Measurements from ENCODE around the gene CSMD2.

CSMD2 gene

DNA sequence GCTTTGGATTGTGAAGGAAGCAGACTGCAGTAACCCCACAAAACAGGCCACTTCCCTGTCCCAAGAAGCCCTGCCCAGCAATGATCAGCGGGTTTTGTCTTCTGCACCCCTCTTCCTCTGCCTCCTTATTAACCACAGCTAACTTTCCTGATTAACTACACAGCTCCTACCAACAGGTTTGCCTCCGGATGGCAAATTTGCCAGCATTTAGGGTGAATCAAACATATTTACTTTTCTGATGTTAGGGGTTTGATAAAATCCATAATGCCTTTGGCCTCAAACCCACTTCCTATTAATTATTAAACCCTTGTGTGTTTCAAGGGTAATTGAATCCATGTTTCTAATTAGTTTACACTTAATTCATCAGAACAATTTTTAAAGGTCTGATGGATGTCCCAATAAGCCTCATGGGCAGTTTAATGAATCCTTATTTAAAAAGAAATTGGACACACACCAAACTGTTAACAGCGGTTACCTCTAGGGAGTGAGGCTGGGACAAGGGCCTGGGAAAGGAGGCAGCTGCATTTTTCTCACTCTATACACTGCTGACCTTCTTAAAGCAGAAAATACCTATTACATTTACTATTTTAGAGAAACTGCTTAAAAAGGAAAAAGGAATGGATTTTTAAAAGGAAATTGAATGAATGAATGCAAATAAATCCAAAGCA, 91.9 kb downstream of the CSMD2 start:
- Histone ChIP-seq H3K79me2 (ENCODE audit: low read length) (no peaks in the 10 kb centered on the region), H3K4me1 (ENCODE audit: low read length) (no peaks in the 10 kb centered on the region)
- TF ChIP-seq, protein P1, sequence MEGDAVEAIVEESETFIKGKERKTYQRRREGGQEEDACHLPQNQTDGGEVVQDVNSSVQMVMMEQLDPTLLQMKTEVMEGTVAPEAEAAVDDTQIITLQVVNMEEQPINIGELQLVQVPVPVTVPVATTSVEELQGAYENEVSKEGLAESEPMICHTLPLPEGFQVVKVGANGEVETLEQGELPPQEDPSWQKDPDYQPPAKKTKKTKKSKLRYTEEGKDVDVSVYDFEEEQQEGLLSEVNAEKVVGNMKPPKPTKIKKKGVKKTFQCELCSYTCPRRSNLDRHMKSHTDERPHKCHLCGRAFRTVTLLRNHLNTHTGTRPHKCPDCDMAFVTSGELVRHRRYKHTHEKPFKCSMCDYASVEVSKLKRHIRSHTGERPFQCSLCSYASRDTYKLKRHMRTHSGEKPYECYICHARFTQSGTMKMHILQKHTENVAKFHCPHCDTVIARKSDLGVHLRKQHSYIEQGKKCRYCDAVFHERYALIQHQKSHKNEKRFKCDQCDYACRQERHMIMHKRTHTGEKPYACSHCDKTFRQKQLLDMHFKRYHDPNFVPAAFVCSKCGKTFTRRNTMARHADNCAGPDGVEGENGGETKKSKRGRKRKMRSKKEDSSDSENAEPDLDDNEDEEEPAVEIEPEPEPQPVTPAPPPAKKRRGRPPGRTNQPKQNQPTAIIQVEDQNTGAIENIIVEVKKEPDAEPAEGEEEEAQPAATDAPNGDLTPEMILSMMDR (IDR thresholded peaks at IDR 0.05; ENCODE audit: low read depth, low read length), result no peak
- no peak for TF ChIP-seq EZH2phosphoT487 (IDR thresholded peaks at IDR 0.05; ENCODE audit: low read depth)

DNA sequence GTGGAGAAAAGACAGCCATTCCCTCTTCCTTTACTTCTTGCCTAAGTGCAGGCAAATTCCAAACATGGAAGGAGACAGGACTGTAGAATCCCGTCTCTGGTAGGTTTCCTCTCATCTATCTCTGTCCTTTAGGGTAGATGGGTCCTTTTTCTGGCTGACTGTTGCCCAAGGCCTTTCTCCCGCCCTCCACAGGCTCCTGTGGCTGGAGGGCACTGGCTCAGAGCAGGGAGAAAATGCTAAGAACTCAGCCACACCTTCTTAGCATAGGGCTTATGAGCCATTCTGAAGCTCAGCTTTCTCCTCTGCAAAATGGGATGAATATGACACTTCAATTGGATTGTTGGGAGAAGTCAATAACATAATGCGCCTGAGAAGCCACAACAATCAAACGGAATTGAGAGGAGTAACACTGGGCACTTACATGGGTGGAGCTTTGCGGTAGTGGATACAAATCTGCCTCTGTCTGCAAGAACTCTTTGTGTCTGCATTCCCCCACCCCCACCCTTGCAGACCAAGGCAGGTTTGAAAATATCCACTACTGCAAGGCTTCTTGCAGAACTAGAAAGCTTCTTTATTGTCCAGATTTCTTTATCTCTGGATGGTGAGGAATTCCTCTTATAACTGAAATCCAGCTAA, 94.7 kb downstream of the CSMD2 start:
- H3K36me3 ChIP-seq (replicated peaks; ENCODE audit: low read depth, low read length), result no peaks in the 10 kb centered on the region
- H3K4me1 ChIP-seq (ENCODE audit: low read length), result no peaks in the 10 kb centered on the region
- 0 out of 2 replicates have a peak, but pooled peaks cover 3% of the 10 kb centered on the region for H3K27me3 ChIP-seq (ENCODE audit: low read depth, low read length)
- no peak overlapping the region for H3K9ac ChIP-seq (ENCODE audit: low read length)
- no peak overlapping the region for H3K27ac ChIP-seq (ENCODE audit: low read length)
- no peak overlapping the region for H3K4me3 ChIP-seq (ENCODE audit: low read length)
- no peak for TF ChIP-seq EZH2phosphoT487 (IDR thresholded peaks at IDR 0.05; ENCODE audit: low read depth)
- TF ChIP-seq, protein P1 (IDR thresholded peaks at IDR 0.05; ENCODE audit: low read depth, low read length), result no peak
- H3K79me2 ChIP-seq (ENCODE audit: low read length), result no peaks in the 10 kb centered on the region
- H3K9me3 ChIP-seq (ENCODE audit: insufficient read depth, low read length), result no peaks in the 10 kb centered on the region
- H3K4me2 ChIP-seq (ENCODE audit: low read length), result no peak overlapping the region
- H2AFZ ChIP-seq (ENCODE audit: low read depth, low read length), result no peak overlapping the region
- H4K20me1 ChIP-seq (ENCODE audit: insufficient read depth, low read length), result no peaks in the 10 kb centered on the region

More for the DNA sequence above, 91.9 kb downstream of the CSMD2 start:
- no peak overlapping the region for H3K4me3 ChIP-seq (ENCODE audit: low read length)
- H3K27ac ChIP-seq (ENCODE audit: low read length), result no peak overlapping the region
- H4K20me1 ChIP-seq (ENCODE audit: insufficient read depth, low read length), result no peaks in the 10 kb centered on the region
- H3K4me2 ChIP-seq (ENCODE audit: low read length), result no peak overlapping the region
- 0 out of 2 replicates have a peak, but pooled peaks cover 6% of the 10 kb centered on the region for H3K27me3 ChIP-seq (ENCODE audit: low read depth, low read length)
- no peak overlapping the region for H3K9ac ChIP-seq (ENCODE audit: low read length)
- H3K9me3 ChIP-seq (ENCODE audit: insufficient read depth, low read length), result no peaks in the 10 kb centered on the region
- H2AFZ ChIP-seq (ENCODE audit: low read depth, low read length), result no peak overlapping the region
- no peaks in the 10 kb centered on the region for H3K36me3 ChIP-seq (replicated peaks; ENCODE audit: low read depth, low read length)

DNA sequence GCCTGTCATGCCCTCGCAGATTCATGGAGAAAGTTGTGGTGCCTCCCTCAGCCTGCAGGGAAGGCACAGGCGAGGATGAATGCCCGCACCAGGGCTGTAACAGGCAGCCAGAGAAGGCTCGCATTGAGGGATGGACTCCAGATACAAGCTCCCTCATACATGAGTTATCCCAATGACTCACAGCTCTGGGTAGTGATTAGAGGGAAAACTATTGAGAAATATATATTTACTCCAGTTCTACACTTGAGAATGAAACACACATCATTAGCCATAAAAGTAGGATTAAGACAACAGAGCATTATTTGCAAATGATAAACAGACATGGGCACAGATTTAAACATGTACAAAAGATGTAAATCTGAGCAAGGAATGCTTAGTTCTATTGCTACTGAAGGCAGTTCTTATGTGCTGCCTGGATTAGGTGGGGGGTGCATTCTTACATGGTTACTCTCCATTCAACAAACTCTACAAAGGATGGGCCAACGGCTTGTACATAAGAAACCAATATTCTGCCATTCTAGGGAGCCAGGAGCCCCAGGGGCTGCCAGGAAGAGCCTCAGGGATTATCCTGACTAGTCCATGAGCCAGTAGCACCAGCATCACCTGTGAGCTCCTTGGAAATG, 97.9 kb downstream of the CSMD2 start:
- Histone ChIP-seq H2AFZ (ENCODE audit: low read depth, low read length) (no peak overlapping the region), H3K9ac (ENCODE audit: low read length) (no peak overlapping the region), H3K27me3 (ENCODE audit: low read depth, low read length) (no peaks in the 10 kb centered on the region), H3K4me3 (ENCODE audit: low read length) (no peak overlapping the region), H3K36me3 (replicated peaks; ENCODE audit: low read depth, low read length) (no peaks in the 10 kb centered on the region), H3K27ac (ENCODE audit: low read length) (no peak overlapping the region), H3K9me3 (ENCODE audit: insufficient read depth, low read length) (no peaks in the 10 kb centered on the region), H3K4me1 (ENCODE audit: low read length) (no peaks in the 10 kb centered on the region), H3K4me2 (ENCODE audit: low read length) (no peak overlapping the region), H3K79me2 (ENCODE audit: low read length) (no peaks in the 10 kb centered on the region), H4K20me1 (ENCODE audit: insufficient read depth, low read length) (no peaks in the 10 kb centered on the region)
- TF ChIP-seq EZH2phosphoT487 (IDR thresholded peaks at IDR 0.05; ENCODE audit: low read depth), result no peak
- TF ChIP-seq, protein P1 (IDR thresholded peaks at IDR 0.05; ENCODE audit: low read depth, low read length), result no peak

DNA sequence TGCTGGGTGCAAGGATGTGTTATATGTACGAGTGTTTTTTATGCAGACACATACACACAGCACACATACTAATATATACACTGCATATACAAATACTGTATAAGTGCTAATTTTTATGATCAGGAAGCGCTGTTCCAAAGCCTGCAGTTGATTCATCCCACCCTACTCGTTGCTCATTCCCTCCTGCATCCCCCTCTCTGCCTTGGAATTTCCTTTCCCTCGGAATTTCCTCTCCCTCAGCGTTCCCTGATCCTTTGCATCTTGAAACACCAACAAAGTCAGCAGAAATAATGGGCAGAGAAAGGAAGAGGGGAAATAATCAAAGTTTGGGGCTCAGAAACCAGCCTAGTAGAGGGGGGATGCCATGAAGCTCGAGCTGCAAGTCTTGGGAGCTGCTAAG, 98.9 kb downstream of the CSMD2 start:
- H3K79me2 ChIP-seq (ENCODE audit: low read length), result no peaks in the 10 kb centered on the region
- H3K4me1 ChIP-seq (ENCODE audit: low read length), result no peaks in the 10 kb centered on the region
- H3K27me3 ChIP-seq (ENCODE audit: low read depth, low read length), result no peaks in the 10 kb centered on the region
- H3K36me3 ChIP-seq (replicated peaks; ENCODE audit: low read depth, low read length), result no peaks in the 10 kb centered on the region
- no peak overlapping the region for H3K27ac ChIP-seq (ENCODE audit: low read length)
- H4K20me1 ChIP-seq (ENCODE audit: insufficient read depth, low read length), result no peaks in the 10 kb centered on the region
- no peaks in the 10 kb centered on the region for H3K9me3 ChIP-seq (ENCODE audit: insufficient read depth, low read length)
- no peak overlapping the region for H3K4me3 ChIP-seq (ENCODE audit: low read length)
- no peak overlapping the region for H2AFZ ChIP-seq (ENCODE audit: low read depth, low read length)
- H3K4me2 ChIP-seq (ENCODE audit: low read length), result no peak overlapping the region
- H3K9ac ChIP-seq (ENCODE audit: low read length), result no peak overlapping the region
- TF ChIP-seq, protein P1 (IDR thresholded peaks at IDR 0.05; ENCODE audit: low read depth, low read length), result no peak
- TF ChIP-seq EZH2phosphoT487 (IDR thresholded peaks at IDR 0.05; ENCODE audit: low read depth), result no peak
